NCI-H82 (cell line): ENCODE data around the gene CCDC97.
"Not testable (repeated sequence)": the region's sequence is repeated elsewhere in the genome, so short reads cannot be mapped to it uniquely, and the experiment has no call there.

Experiments
- DNase-seq: peaks from one replicate; lab custom pipeline; 2025; lab: John Stamatoyannopoulos, UW

Gene CCDC97

DNA sequence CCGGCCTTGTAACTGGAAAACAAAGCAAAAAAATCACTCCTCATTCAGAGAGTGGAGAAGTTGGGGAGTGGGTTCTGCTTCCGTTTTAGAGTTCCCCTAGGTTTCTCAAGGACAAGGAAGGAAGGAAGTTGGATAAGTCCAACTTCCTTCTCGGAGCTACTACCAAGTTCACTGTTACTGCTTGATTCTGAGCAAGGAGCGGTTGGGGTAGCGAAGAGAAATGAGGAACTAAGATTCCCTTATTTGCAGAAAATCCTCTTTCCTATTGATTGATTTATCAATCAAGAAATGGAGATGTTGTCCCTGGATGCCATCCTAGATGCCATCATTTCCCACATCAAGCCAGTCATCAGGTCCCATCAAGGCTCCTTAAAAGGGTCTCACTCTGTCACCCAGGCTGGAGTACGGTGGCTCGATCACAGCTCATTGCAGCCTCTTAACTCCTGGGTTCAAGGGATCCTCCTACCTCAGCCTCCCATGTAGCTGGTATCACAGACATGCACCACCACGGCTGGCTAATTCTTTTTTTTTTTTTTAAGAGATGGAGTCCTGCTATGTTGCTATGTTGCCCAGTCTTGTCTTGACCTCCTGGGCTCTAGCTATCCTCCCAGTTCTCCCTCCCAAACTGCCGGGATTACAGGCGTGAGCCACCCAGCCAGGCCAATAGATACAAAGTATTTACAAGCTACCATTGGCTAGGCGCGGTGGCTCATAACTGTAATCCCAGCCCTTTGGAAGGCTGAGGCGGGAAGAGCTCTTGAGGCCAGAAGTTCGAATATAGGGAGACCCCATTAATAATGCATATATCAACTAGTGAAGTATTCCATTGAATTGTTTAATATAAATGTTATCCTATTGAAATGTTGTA, 54.8 kb downstream of the CCDC97 start:
- DNase-seq, result peak; percentile 53

DNA sequence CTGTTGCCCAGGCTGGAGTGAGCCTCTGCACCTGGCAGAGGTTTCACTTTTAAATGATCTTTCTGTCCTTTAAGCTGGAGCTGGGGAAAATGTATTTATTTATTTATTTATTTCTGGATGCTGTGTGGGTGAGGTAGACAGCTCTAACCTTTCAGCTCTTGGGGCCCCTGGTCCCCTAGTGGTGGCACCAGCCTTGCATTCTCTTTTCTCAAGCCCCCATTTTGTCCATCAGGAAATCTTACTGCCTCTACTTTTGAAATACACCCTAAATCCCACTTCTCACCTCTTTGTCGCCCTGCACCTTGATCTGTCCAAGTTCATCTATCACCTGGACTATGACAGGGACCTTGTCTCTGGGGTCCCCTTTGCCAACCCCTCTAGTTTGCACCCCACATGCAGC, 56.1 kb downstream of the CCDC97 start:
- DNase-seq, result peak; percentile 29

DNA sequence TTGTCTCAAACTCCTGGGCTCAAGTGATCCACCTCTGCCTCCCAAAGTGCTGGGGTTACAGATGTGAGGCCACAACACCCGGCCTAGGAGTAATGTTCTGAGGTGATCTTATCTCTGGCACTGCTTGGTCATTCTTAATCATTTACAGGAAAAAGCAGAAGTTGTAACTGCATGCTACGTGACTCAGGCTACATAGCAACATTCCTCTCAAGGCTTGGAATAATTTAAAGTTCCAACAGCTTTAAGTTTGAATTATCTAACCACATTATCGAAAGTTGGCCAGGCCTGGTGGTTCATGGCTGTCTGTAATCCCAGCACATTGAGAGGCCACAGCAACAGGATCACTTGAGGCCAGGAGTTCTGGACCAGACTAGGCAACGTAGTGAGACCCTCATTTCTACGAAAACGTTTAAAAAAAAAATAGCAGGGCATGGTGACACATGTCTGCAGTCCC, 57.9 kb downstream of the CCDC97 start:
- no peak for DNase-seq

DNA sequence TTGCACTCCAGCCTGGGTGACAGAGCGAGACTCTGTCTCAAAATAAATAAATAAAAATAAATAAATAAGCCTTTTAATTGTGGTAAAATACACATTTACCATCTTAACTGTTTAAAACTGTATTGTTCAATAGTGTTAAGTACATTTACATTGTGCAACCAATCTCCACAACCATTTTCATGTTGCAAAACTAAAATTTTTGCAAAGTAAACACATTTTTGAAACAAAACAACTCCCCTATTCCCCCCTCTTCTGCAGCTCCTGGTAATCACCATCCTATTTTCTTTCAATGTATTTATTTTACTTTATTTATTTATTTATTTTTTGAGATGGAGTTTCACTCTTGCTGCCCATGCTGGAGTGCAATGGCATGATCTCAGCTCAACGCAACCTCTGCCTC, 59.8 kb downstream of the CCDC97 start:
- DNase-seq, result no peak

DNA sequence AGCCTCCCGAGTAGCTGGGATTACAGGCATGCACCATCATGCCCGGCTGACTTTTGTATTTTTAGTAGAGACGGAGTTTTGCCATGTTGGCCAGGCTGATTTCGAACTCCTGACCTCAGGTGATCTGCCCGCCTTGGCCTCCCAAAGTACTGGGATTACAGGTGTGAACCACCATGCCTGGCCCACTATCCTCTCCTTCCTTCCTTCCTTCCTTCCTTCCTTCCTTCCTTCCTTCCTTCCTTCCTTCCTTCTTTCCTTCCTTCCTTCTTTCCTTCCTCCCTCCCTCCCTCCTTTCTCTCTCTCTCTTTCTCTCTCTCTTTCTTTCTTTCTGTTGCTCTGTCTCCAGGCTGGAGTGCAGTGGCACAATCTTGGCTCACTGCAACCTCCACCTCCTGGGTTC, 61.1 kb downstream of the CCDC97 start:
- not testable (repeated sequence) for DNase-seq

DNA sequence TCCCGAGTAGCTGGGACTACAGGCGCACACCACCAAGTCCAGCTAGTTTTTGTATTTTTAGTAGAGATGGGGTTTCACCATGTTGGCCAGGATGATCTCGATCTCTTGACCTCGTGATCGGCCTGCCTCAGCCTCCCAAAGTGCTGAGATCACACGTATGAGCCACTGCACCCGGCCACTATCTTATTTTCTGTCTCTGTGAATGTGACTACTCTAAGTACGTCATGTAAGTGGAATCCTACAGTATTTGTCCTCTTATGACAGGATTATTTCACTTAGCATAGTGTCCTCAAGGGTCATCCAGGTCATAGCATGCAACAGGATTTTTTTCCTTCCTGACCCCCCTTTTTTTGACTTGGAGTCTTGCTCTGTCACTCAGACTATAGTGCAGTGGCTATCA, 61.6 kb downstream of the CCDC97 start:
- DNase-seq, result no peak

- no peak for DNase-seq
These were observed 62.5 kb downstream of the CCDC97 start for GRCh38 chr19:41372501-41372900.

DNA sequence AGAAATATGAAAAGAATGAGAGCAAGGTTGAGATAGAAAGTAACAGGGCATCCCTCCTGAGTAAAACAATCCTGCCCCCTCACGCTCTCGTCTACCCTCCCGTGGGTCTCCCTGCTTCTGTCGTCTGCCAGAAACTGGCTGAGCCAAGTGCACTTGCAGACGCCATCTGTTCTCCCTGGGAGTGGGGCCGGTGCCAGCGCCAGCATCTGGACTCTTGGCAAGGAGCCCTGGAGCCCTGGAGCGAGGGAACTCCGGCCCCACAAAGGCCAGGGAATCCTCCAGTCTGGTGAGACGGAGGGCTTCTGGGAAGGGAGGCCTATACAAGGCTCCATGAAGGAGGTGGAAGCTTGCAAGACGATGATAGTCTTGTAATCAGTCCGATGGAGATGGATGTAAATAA, 64.0 kb downstream of the CCDC97 start:
- DNase-seq, result peak; percentile 99
